GM23338 (cell line): ENCODE data around the gene AOC2.

ENCODE experiments used
- CTCF ChIP-seq, 2 experiments: fragments of 200-600 bp in 1 of 2; sonication (generic) in 1 of 2; conservative IDR thresholded peaks; 2 replicates each; pipeline versions ENCODE4 v1.5.1 to v1.6.1; 2016 to 2017; ENCODE audit warnings: antibody characterized with exemption in 2 of 2, low read depth in 2 of 2, mild to moderate bottlenecking in 2 of 2, moderate library complexity in 1 of 2
- EZH2 ChIP-seq: fragments of 200-600 bp; sonication (generic); IDR thresholded peaks from one replicate; pipeline ENCODE4 v1.8.0; 2017; ENCODE audit warnings: antibody characterized with exemption, mild to moderate bottlenecking, low read depth; ENCODE audit not compliant: unreplicated experiment
- POLR2AphosphoS5 ChIP-seq: IDR thresholded peaks from 2 replicates; pipeline ENCODE4 v1.6.1; 2016; ENCODE audit warnings: antibody characterized with exemption, low read depth

GRCh38 chr17:42872251-42872965 lies 28.0 kb downstream of the AOC2 start:
- TF ChIP-seq POLR2AphosphoS5 = no peak
- TF ChIP-seq CTCF (conservative IDR thresholded peaks at IDR 0.05; ENCODE audit: low read depth in 2 of 2) = no peak
- no peak for TF ChIP-seq EZH2
